ENCODE data around the gene LIN28A.

Gene LIN28A

GRCh38 chr1:26432793-26433192 lies 22.2 kb downstream of the LIN28A start:
- Mint-ChIP-seq H3K27ac (peak overlapping the region; percentile 93), H3K36me3 (ENCODE audit: low read depth) (peaks cover 47% of the 10 kb centered on the region), H3K9me3 (no peaks in the 10 kb centered on the region), H3K27me3 (peaks cover 9% of the 10 kb centered on the region), H3K4me1 (ENCODE audit: low read depth) (peaks cover 19% of the 10 kb centered on the region), H3K4me3 (peak overlapping the region; percentile 87)
- intact Hi-C loops (cut with micrococcal nuclease) = no loop called here

GRCh38 chr1:26434161-26434752 lies 23.6 kb downstream of the LIN28A start:
- peaks cover 62% of the 10 kb centered on the region for H3K36me3 Mint-ChIP-seq (ENCODE audit: low read depth)
- intact Hi-C loops (cut with micrococcal nuclease) = no loop called here
- H3K27ac Mint-ChIP-seq = peak overlapping the region; percentile 19

GRCh38 chr1:26438041-26438440 lies 27.4 kb downstream of the LIN28A start:
- Mint-ChIP-seq H3K9me3 (no peaks in the 10 kb centered on the region), H3K27ac (no peak overlapping the region), H3K27me3 (no peaks in the 10 kb centered on the region), H3K4me1 (ENCODE audit: low read depth) (peaks cover 10% of the 10 kb centered on the region), H3K36me3 (ENCODE audit: low read depth) (peaks cover 93% of the 10 kb centered on the region), H3K4me3 (no peak overlapping the region)
- intact Hi-C loops (cut with micrococcal nuclease) = no loop called here

More at GRCh38 chr1:26434161-26434752, 23.6 kb downstream of the LIN28A start:
- peaks cover 19% of the 10 kb centered on the region for H3K4me1 Mint-ChIP-seq (ENCODE audit: low read depth)
- no peak overlapping the region for H3K4me3 Mint-ChIP-seq
- H3K9me3 Mint-ChIP-seq = no peaks in the 10 kb centered on the region
- H3K27me3 Mint-ChIP-seq = peaks cover 7% of the 10 kb centered on the region

- H3K4me1 Mint-ChIP-seq (ENCODE audit: low read depth) = no peaks in the 10 kb centered on the region
- peaks cover 100% of the 10 kb centered on the region for H3K36me3 Mint-ChIP-seq (ENCODE audit: low read depth)
- no peaks in the 10 kb centered on the region for H3K27me3 Mint-ChIP-seq
- intact Hi-C loops (cut with micrococcal nuclease) = no loop called here
- no peak overlapping the region for H3K27ac Mint-ChIP-seq
- no peaks in the 10 kb centered on the region for H3K9me3 Mint-ChIP-seq
- H3K4me3 Mint-ChIP-seq = no peak overlapping the region
These were observed 29.6 kb downstream of the LIN28A start for GRCh38 chr1:26440259-26440658.

- intact Hi-C loops (cut with micrococcal nuclease) = no loop called here
- Mint-ChIP-seq H3K9me3 (no peaks in the 10 kb centered on the region), H3K27me3 (no peaks in the 10 kb centered on the region), H3K4me1 (ENCODE audit: low read depth) (peaks cover 6% of the 10 kb centered on the region), H3K4me3 (no peak overlapping the region), H3K27ac (no peak overlapping the region), H3K36me3 (ENCODE audit: low read depth) (peaks cover 98% of the 10 kb centered on the region)
These were observed 39.3 kb downstream of the LIN28A start for GRCh38 chr1:26449868-26450267.

- H3K36me3 Mint-ChIP-seq (ENCODE audit: low read depth) = peaks cover 98% of the 10 kb centered on the region
- intact Hi-C loops (cut with micrococcal nuclease) = no loop called here
- H3K9me3 Mint-ChIP-seq = no peaks in the 10 kb centered on the region
These were observed 40.3 kb downstream of the LIN28A start for GRCh38 chr1:26450908-26451307.

GRCh38 chr1:26452459-26453183 lies 42.0 kb downstream of the LIN28A start:
- Mint-ChIP-seq H3K4me1 (ENCODE audit: low read depth) (peaks cover 6% of the 10 kb centered on the region), H3K4me3 (no peak overlapping the region), H3K9me3 (no peaks in the 10 kb centered on the region), H3K36me3 (ENCODE audit: low read depth) (peaks cover 93% of the 10 kb centered on the region), H3K27ac (no peak overlapping the region), H3K27me3 (no peaks in the 10 kb centered on the region)
- intact Hi-C loops (cut with micrococcal nuclease) = no loop called here

More at GRCh38 chr1:26450908-26451307, 40.3 kb downstream of the LIN28A start:
- peak overlapping the region; percentile 30 for H3K27ac Mint-ChIP-seq
- H3K4me1 Mint-ChIP-seq (ENCODE audit: low read depth) = peaks cover 6% of the 10 kb centered on the region
- no peak overlapping the region for H3K4me3 Mint-ChIP-seq
- H3K27me3 Mint-ChIP-seq = no peaks in the 10 kb centered on the region

GRCh38 chr1:26459148-26459547 lies 48.5 kb downstream of the LIN28A start:
- intact Hi-C loops (cut with micrococcal nuclease) = no loop called here
- Mint-ChIP-seq H3K27me3 (no peaks in the 10 kb centered on the region), H3K36me3 (ENCODE audit: low read depth) (peaks cover 92% of the 10 kb centered on the region), H3K4me1 (ENCODE audit: low read depth) (no peaks in the 10 kb centered on the region), H3K4me3 (no peak overlapping the region), H3K27ac (no peak overlapping the region), H3K9me3 (no peaks in the 10 kb centered on the region)

- no peaks in the 10 kb centered on the region for H3K27me3 Mint-ChIP-seq
- H3K4me3 Mint-ChIP-seq = no peak overlapping the region
- H3K4me1 Mint-ChIP-seq (ENCODE audit: low read depth) = no peaks in the 10 kb centered on the region
- peaks cover 93% of the 10 kb centered on the region for H3K36me3 Mint-ChIP-seq (ENCODE audit: low read depth)
- H3K27ac Mint-ChIP-seq = no peak overlapping the region
- intact Hi-C loops (cut with micrococcal nuclease) = no loop called here
- no peaks in the 10 kb centered on the region for H3K9me3 Mint-ChIP-seq
These were observed 49.0 kb downstream of the LIN28A start for GRCh38 chr1:26459573-26460031.

- Mint-ChIP-seq H3K27ac (no peak overlapping the region), H3K36me3 (ENCODE audit: low read depth) (peaks cover 76% of the 10 kb centered on the region), H3K4me1 (ENCODE audit: low read depth) (peaks cover 49% of the 10 kb centered on the region)
These were observed 58.3 kb downstream of the LIN28A start for GRCh38 chr1:26468911-26469310.

GRCh38 chr1:26469558-26469957 lies 58.9 kb downstream of the LIN28A start:
- intact Hi-C loops (cut with micrococcal nuclease) = no loop called here
- Mint-ChIP-seq H3K36me3 (ENCODE audit: low read depth) (peaks cover 76% of the 10 kb centered on the region), H3K27ac (no peak overlapping the region), H3K4me3 (no peak overlapping the region), H3K27me3 (no peaks in the 10 kb centered on the region), H3K4me1 (ENCODE audit: low read depth) (peaks cover 49% of the 10 kb centered on the region), H3K9me3 (no peaks in the 10 kb centered on the region)

More at GRCh38 chr1:26468911-26469310, 58.3 kb downstream of the LIN28A start:
- intact Hi-C loops (cut with micrococcal nuclease) = no loop called here
- Mint-ChIP-seq H3K27me3 (no peaks in the 10 kb centered on the region), H3K4me3 (no peak overlapping the region), H3K9me3 (no peaks in the 10 kb centered on the region)

GRCh38 chr1:26470878-26471497 lies 60.4 kb downstream of the LIN28A start:
- Mint-ChIP-seq H3K9me3 (no peaks in the 10 kb centered on the region), H3K4me1 (ENCODE audit: low read depth) (peaks cover 49% of the 10 kb centered on the region)

GRCh38 chr1:26471498-26472319 lies 61.1 kb downstream of the LIN28A start:
- H3K27me3 Mint-ChIP-seq = no peaks in the 10 kb centered on the region

More at GRCh38 chr1:26470878-26471497, 60.4 kb downstream of the LIN28A start:
- peak overlapping the region; percentile 86 for H3K4me3 Mint-ChIP-seq
- H3K36me3 Mint-ChIP-seq (ENCODE audit: low read depth) = peaks cover 72% of the 10 kb centered on the region
- peak overlapping the region; percentile 94 for H3K27ac Mint-ChIP-seq
- H3K27me3 Mint-ChIP-seq = no peaks in the 10 kb centered on the region
- intact Hi-C loops (cut with micrococcal nuclease) = no loop called here

More at GRCh38 chr1:26471498-26472319, 61.1 kb downstream of the LIN28A start:
- peak overlapping the region; percentile 94 for H3K27ac Mint-ChIP-seq
- H3K36me3 Mint-ChIP-seq (ENCODE audit: low read depth) = peaks cover 72% of the 10 kb centered on the region
- intact Hi-C loops (cut with micrococcal nuclease) = loop anchor here (2.0 kb wide), 1 partner anchor 29 kb away; no protein-coding TSS in a partner anchor
- no peaks in the 10 kb centered on the region for H3K9me3 Mint-ChIP-seq
- peak overlapping the region; percentile 86 for H3K4me3 Mint-ChIP-seq
- peaks cover 49% of the 10 kb centered on the region for H3K4me1 Mint-ChIP-seq (ENCODE audit: low read depth)
